PFSK-1 (cell line): Measurements from ENCODE around the gene AKAP13.

ENCODE experiments used
- FOXP2 ChIP-seq: optimal IDR thresholded peaks from 2 replicates; pipeline ENCODE3; 2011; ENCODE audit warnings: borderline replicate concordance, control low read depth, inconsistent platforms; ENCODE audit not compliant: insufficient read depth; ENCODE audit errors: extremely low read length, extremely low read depth
- POLR2AphosphoS5 ChIP-seq: IDR thresholded peaks from 2 replicates; pipeline ENCODE4 v1.6.1; 2012; ENCODE audit warnings: low read depth, mild to moderate bottlenecking, control low read depth, low read length, moderate library complexity
- TAF1 ChIP-seq: IDR thresholded peaks from 2 replicates; pipeline ENCODE4 v1.6.1; 2012; ENCODE audit warnings: low read length, control low read depth, borderline replicate concordance; ENCODE audit not compliant: insufficient read depth
- TF ChIP-seq, protein P1 (sequence below), 2 experiments: IDR thresholded peaks; 2 replicates each; pipeline versions ENCODE4 v1.6.1 to v1.8.0; 2011 to 2012; ENCODE audit warnings: low read depth in 2 of 2, low read length in 2 of 2, control low read depth in 1 of 2, inconsistent platforms in 1 of 2, mild to moderate bottlenecking in 1 of 2, moderate library complexity in 1 of 2; ENCODE audit not compliant: insufficient read depth in 1 of 2

DNA sequence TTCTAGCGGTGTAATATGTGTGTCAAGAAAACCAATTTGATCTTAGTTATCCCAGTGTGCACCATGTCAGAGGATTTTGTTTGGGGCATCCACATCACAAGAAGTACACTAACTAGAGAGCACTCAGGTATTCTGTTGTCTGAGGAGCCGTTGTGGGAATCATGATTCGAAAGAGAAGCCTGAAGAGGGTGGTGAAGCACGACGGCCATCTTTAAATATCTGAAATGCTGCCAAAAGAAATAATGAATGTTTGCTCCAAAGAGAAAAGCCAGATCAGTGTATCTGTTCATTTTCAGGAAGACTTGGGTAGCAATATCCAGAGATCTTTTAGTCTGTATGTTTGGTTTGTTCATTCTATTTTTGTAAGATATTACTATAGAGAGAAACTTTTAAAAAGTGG lies 233.7 kb downstream of the AKAP13 start:
- TF ChIP-seq POLR2AphosphoS5 (no peak), TAF1 (no peak), FOXP2 (no peak)
- TF ChIP-seq, protein P1, sequence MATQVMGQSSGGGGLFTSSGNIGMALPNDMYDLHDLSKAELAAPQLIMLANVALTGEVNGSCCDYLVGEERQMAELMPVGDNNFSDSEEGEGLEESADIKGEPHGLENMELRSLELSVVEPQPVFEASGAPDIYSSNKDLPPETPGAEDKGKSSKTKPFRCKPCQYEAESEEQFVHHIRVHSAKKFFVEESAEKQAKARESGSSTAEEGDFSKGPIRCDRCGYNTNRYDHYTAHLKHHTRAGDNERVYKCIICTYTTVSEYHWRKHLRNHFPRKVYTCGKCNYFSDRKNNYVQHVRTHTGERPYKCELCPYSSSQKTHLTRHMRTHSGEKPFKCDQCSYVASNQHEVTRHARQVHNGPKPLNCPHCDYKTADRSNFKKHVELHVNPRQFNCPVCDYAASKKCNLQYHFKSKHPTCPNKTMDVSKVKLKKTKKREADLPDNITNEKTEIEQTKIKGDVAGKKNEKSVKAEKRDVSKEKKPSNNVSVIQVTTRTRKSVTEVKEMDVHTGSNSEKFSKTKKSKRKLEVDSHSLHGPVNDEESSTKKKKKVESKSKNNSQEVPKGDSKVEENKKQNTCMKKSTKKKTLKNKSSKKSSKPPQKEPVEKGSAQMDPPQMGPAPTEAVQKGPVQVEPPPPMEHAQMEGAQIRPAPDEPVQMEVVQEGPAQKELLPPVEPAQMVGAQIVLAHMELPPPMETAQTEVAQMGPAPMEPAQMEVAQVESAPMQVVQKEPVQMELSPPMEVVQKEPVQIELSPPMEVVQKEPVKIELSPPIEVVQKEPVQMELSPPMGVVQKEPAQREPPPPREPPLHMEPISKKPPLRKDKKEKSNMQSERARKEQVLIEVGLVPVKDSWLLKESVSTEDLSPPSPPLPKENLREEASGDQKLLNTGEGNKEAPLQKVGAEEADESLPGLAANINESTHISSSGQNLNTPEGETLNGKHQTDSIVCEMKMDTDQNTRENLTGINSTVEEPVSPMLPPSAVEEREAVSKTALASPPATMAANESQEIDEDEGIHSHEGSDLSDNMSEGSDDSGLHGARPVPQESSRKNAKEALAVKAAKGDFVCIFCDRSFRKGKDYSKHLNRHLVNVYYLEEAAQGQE (IDR thresholded peaks at IDR 0.05; ENCODE audit: insufficient read depth in 1 of 2, low read depth in 2 of 2, low read length in 2 of 2): no peak
